ENCODE results near the gene PACC1. TPM values are rescaled to one million over a fixed set of nuclear protein-coding genes. Genes with fewer than 3 reads are reported as not detected.

Gene PACC1
- total RNA-seq, 2 donors from 2014 or later = 10.2 to 11.7 TPM

- no peak overlapping the region for H3K4me3 Mint-ChIP-seq
- no peak for DNase-seq
- H3K36me3 Mint-ChIP-seq (ENCODE audit: insufficient read depth in 2 of 2) = no peaks in the 10 kb centered on the region
- no peak overlapping the region for H3K27ac Mint-ChIP-seq
- no peaks in the 10 kb centered on the region for H3K9me3 Mint-ChIP-seq
- ATAC-seq (replicated peaks in 1 of 2) = no peak
- H3K4me1 Mint-ChIP-seq (ENCODE audit: low read depth) = no peaks in the 10 kb centered on the region
- no peaks in the 10 kb centered on the region for H3K27me3 Mint-ChIP-seq (ENCODE audit: low read depth)
These were observed 37.9 kb upstream of the PACC1 start for GRCh38 chr1:212452323-212453155.

- Mint-ChIP-seq H3K9me3 (no peaks in the 10 kb centered on the region), H3K4me1 (ENCODE audit: low read depth) (no peaks in the 10 kb centered on the region), H3K36me3 (ENCODE audit: insufficient read depth in 2 of 2) (no peaks in the 10 kb centered on the region), H3K27ac (no peak overlapping the region), H3K27me3 (ENCODE audit: low read depth) (no peaks in the 10 kb centered on the region), H3K4me3 (no peak overlapping the region)
- ATAC-seq (replicated peaks in 1 of 2) (no peak), DNase-seq (no peak)
These were observed 37.0 kb upstream of the PACC1 start for GRCh38 chr1:212451416-212452322.

- Mint-ChIP-seq H3K27me3 (ENCODE audit: low read depth) (no peaks in the 10 kb centered on the region), H3K27ac (no peak overlapping the region), H3K36me3 (ENCODE audit: insufficient read depth in 2 of 2) (no peaks in the 10 kb centered on the region), H3K4me1 (ENCODE audit: low read depth) (no peaks in the 10 kb centered on the region), H3K4me3 (no peak overlapping the region), H3K9me3 (no peaks in the 10 kb centered on the region)
- no peak for ATAC-seq (replicated peaks in 1 of 2)
- no peak for DNase-seq
These were observed 35.7 kb upstream of the PACC1 start for GRCh38 chr1:212450331-212450881.

GRCh38 chr1:212447478-212447877 lies 32.8 kb upstream of the PACC1 start:
- no peak overlapping the region for H3K4me3 Mint-ChIP-seq
- H3K4me1 Mint-ChIP-seq (ENCODE audit: low read depth) = no peaks in the 10 kb centered on the region
- H3K9me3 Mint-ChIP-seq = no peaks in the 10 kb centered on the region
- H3K27me3 Mint-ChIP-seq (ENCODE audit: low read depth) = no peaks in the 10 kb centered on the region
- ATAC-seq (replicated peaks in 1 of 2) (no peak), DNase-seq (no peak)
- peaks cover 0 to 2% of the 10 kb centered on the region in 2 donors for H3K36me3 Mint-ChIP-seq (ENCODE audit: insufficient read depth in 2 of 2)
- H3K27ac Mint-ChIP-seq = no peak overlapping the region

GRCh38 chr1:212446333-212446732 lies 31.6 kb upstream of the PACC1 start:
- H3K9me3 Mint-ChIP-seq = no peaks in the 10 kb centered on the region
- DNase-seq (no peak), ATAC-seq (replicated peaks in 1 of 2) (no peak)
- H3K4me1 Mint-ChIP-seq (ENCODE audit: low read depth) = no peaks in the 10 kb centered on the region
- no peaks in the 10 kb centered on the region for H3K27me3 Mint-ChIP-seq (ENCODE audit: low read depth)
- H3K4me3 Mint-ChIP-seq = no peak overlapping the region
- H3K27ac Mint-ChIP-seq = no peak overlapping the region
- H3K36me3 Mint-ChIP-seq (ENCODE audit: insufficient read depth in 2 of 2) = peaks cover 0 to 2% of the 10 kb centered on the region in 2 donors

- Mint-ChIP-seq H3K27ac (no peak overlapping the region), H3K9me3 (no peaks in the 10 kb centered on the region), H3K4me3 (no peak overlapping the region), H3K27me3 (ENCODE audit: low read depth) (no peaks in the 10 kb centered on the region), H3K4me1 (ENCODE audit: low read depth) (peaks cover 10% of the 10 kb centered on the region), H3K36me3 (ENCODE audit: insufficient read depth in 2 of 2) (peaks cover 0 to 2% of the 10 kb centered on the region in 2 donors)
- DNase-seq (no peak), ATAC-seq (replicated peaks in 1 of 2) (no peak)
These were observed 27.7 kb upstream of the PACC1 start for GRCh38 chr1:212442408-212442807.

- H3K4me3 Mint-ChIP-seq = no peak overlapping the region
- DNase-seq = no peak
- ATAC-seq (replicated peaks in 1 of 2) = no peak
- H3K9me3 Mint-ChIP-seq = no peaks in the 10 kb centered on the region
- no peaks in the 10 kb centered on the region for H3K27me3 Mint-ChIP-seq (ENCODE audit: low read depth)
- peaks cover 13% of the 10 kb centered on the region for H3K4me1 Mint-ChIP-seq (ENCODE audit: low read depth)
- H3K27ac Mint-ChIP-seq = no peak overlapping the region
- peaks cover 0 to 2% of the 10 kb centered on the region in 2 donors for H3K36me3 Mint-ChIP-seq (ENCODE audit: insufficient read depth in 2 of 2)
These were observed 25.7 kb upstream of the PACC1 start for GRCh38 chr1:212440419-212440818.

- Mint-ChIP-seq H3K27ac (no peak overlapping the region), H3K27me3 (ENCODE audit: low read depth) (no peaks in the 10 kb centered on the region), H3K4me1 (ENCODE audit: low read depth) (peaks cover 20% of the 10 kb centered on the region), H3K9me3 (no peaks in the 10 kb centered on the region), H3K4me3 (no peak overlapping the region), H3K36me3 (ENCODE audit: insufficient read depth in 2 of 2) (no peaks in the 10 kb centered on the region)
- ATAC-seq (replicated peaks in 1 of 2) (no peak), DNase-seq (no peak)
These were observed 24.1 kb upstream of the PACC1 start for GRCh38 chr1:212438831-212439237.

- Mint-ChIP-seq H3K4me3 (no peak overlapping the region), H3K36me3 (ENCODE audit: insufficient read depth in 2 of 2) (no peaks in the 10 kb centered on the region), H3K27ac (no peak overlapping the region), H3K27me3 (ENCODE audit: low read depth) (no peaks in the 10 kb centered on the region), H3K4me1 (ENCODE audit: low read depth) (peaks cover 22% of the 10 kb centered on the region), H3K9me3 (no peaks in the 10 kb centered on the region)
- no peak for ATAC-seq (replicated peaks in 1 of 2)
- DNase-seq = no peak
These were observed 22.6 kb upstream of the PACC1 start for GRCh38 chr1:212437179-212437798.

- Mint-ChIP-seq H3K4me1 (ENCODE audit: low read depth) (peaks cover 38% of the 10 kb centered on the region), H3K27ac (no peak overlapping the region), H3K36me3 (ENCODE audit: insufficient read depth in 2 of 2) (no peaks in the 10 kb centered on the region), H3K9me3 (no peaks in the 10 kb centered on the region), H3K27me3 (ENCODE audit: low read depth) (no peaks in the 10 kb centered on the region), H3K4me3 (no peak overlapping the region)
- ATAC-seq (replicated peaks in 1 of 2) (no peak), DNase-seq (no peak)
These were observed 20.3 kb upstream of the PACC1 start for GRCh38 chr1:212434992-212435391.

GRCh38 chr1:212433577-212434462 lies 19.1 kb upstream of the PACC1 start:
- Mint-ChIP-seq H3K27ac (no peak overlapping the region), H3K4me3 (peak overlapping the region; percentile 69 to 74), H3K27me3 (ENCODE audit: low read depth) (no peaks in the 10 kb centered on the region), H3K9me3 (no peaks in the 10 kb centered on the region), H3K4me1 (ENCODE audit: low read depth) (peaks cover 38% of the 10 kb centered on the region), H3K36me3 (ENCODE audit: insufficient read depth in 2 of 2) (no peaks in the 10 kb centered on the region)
- no peak for ATAC-seq (replicated peaks in 1 of 2)
- DNase-seq = no peak
